NCI-H226 (cell line): ENCODE measurements around the gene MRAS.

Experiments
- DNase-seq: peaks from one replicate; pipeline ENCODE4 v3.0.0-alpha.2; 2015

MRAS gene

DNA sequence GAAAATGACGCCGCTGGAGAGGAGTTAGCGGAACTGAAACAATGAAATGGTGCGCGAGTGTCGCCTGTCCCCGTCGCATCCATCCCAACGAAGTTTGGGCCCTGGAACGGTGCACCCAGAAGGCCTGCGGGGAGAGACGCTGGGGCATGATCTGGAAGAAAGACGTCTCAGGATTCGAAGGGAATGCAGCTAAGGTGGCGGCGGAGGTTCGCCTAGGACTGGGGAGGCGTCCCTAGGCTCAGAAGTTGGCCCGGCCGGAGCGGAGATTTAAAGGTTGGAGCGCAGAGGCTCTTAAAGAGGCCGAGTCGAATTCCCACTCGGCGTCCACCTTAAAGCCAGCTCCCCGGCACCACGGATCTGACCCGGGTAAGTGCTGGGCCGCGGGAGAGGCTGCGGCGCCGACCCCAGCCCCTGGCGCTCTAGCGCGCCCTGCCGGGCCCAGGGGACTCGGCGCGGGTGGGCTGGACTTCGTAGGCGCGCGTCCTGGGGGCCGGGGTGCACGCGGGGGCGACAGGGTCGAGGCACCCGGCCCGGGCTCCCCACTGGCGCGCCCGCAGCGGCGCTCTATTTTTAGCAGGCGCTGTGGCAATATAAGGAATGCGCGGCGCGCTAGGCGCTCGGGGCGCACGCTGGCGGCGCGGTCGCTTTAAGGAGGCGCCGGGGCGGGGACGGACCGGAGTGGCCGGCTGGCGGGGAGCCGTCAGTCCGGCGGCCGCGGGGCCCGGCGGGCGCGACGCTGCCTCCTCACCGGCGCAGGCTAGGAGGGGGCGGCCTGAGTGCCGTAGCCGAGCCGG lies at the start of gene MRAS:
Gene MRAS (plus strand): TSS at position 620 of the 794 bp plus-strand sequence. CDS start 24,305 bp downstream, outside the sequence.
- DNase-seq = peak; percentile 62

DNA sequence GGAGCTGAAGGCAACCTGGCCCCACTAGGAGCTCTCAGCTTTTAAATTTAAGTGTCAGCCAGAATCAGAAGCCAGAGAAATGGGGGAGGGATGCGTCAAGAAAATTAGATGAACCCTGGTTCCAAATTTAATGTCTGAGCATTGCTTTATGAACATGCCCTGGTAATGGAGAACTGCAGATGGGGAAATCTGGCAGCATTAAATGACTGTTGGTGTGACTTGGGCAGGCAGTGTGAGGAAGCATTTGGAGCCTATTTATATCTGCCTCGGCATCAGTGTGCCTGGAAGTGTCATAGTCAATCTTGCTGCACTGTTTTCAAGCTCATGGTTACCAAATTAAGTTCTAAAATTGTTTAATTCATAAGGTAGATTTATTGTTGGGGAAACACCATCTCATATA lies 47.7 kb upstream of the MRAS start:
- no peak for DNase-seq

DNA sequence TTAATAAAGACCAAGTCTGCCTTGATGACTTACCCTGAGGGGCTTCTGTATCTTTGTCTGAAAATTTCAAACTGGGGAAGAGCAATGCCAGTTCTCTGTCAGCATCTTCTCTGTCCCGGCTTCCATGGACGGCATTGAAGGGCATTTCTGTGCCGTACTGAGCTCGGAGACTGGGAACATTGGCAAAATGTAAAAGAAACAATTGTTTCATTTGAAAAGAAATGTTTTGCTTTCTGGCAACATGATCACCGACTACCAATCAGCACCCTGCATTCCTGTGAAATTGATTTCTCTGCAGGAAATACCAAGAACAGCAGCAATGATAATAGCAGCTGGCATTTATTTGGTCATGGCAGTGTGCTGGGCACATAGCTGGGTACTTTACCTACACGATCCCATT lies 44.9 kb upstream of the MRAS start:
- no peak for DNase-seq

DNA sequence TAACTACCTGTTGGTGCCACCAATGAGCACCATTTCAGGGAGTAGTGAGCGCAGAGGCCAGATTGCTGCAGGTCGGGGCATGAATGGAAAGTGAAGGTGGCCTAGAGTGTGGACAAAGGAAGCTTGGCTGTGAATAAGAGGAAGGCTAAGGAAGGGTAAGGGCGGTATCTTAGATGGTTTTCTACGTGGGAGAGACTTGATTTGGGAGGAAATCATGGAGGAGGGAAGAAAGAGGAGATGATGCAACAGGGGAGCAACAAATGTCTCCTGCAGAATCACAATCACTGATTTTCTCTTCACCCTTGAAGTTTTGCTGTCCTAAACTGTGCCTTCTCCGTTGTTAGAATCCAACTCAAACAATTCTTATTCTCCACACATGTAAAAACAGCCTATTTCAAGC lies 40.5 kb upstream of the MRAS start:
- no peak for DNase-seq

DNA sequence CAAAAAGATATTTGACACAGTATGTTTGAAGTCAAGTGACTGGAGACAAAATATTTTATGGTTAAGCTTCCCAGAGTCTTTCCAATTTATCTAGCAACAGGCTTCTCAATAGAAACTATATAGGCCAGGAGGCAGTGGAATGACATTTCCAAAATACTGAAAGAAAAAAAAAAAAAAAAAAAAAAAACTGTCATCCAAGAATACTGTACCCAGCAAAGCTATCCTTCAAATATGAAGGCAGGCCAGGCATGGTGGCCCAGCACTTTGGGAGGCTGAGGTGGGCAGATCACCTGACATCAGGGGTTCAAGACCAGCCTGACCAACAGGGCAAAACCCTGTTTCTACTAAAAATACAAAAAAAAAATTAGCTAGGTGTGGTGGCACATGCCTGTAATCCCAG lies 39.6 kb upstream of the MRAS start:
- DNase-seq = no peak

GRCh38 chr3:138310494-138310893 lies 37.9 kb upstream of the MRAS start:
- no peak for DNase-seq

DNA sequence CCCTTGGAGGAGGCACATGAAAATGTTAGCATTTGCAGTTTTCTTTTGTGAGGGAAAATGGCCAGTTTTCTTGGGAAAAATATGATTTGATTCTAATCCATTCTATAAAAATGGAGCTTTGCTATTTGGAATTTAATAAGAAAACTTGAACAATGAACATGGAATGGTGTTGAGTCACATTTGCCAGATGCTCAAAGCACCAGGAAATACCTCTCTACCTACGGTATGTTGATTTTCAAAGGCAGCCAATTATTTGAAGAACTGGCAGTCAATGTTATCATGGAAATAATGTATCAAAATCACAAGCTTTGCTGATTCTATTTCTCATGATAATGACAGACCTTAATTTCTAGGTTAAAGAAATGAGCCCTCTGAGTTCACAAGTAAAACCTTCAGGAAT lies 33.6 kb upstream of the MRAS start:
- peak; percentile 21 for DNase-seq

- no peak for DNase-seq
Measured at GRCh38 chr3:138317687-138318086, 30.7 kb upstream of the MRAS start.

- no peak for DNase-seq
Measured at GRCh38 chr3:138323971-138324370, 24.4 kb upstream of the MRAS start.

DNA sequence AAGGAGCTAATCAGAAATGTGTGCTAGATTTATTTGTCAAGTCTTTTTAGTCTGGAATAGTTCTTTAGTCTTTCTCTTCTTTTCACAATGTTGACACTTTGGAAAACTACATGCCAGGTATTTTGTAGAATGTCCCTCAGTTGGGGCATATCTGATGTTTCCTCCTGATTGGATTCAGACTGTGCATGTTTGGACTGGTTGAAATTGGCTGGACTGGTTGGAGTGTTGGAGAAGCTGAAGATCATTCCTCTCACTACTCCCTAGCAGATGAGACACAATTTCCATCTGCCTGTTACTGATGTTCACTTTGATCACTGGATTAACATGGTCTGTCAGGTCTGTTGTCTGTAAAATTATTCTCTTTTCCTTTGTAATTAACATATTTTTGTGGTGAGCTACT lies 22.4 kb upstream of the MRAS start:
- DNase-seq = no peak

- DNase-seq = no peak
Measured at GRCh38 chr3:138326866-138327595, 21.3 kb upstream of the MRAS start.

GRCh38 chr3:138327831-138328230 lies 20.5 kb upstream of the MRAS start:
- no peak for DNase-seq

GRCh38 chr3:138328341-138328740 lies 20.0 kb upstream of the MRAS start:
- DNase-seq = no peak

- peak; percentile 83 for DNase-seq
Measured at GRCh38 chr3:138329127-138329983, 19.0 kb upstream of the MRAS start, which contains the start of gene NME9. TSS of gene NME9 (minus strand) at chr3:138329851. CDS start at chr3:138329335, 516 bp downstream.

DNA sequence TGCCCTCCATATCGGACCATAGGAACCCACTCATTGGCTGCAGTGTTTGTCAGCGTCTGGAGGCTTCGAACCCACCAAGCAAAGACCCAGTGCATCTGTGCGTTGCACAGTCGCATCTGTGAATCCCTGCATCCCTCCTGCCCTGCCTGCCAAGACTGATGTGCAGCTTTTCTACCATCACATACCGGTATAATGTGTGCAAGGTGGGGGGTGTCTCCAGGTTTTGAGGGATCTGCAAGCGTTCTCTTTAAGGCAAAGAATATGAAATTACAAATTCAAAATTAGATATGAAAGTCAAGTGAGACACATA lies 18.4 kb upstream of the MRAS start:
- no peak for DNase-seq

GRCh38 chr3:138331143-138331894 lies 17.1 kb upstream of the MRAS start:
- no peak for DNase-seq

- no peak for DNase-seq
Measured at GRCh38 chr3:138332472-138333073, 15.8 kb upstream of the MRAS start.

GRCh38 chr3:138334608-138335007 lies 13.8 kb upstream of the MRAS start:
- DNase-seq = no peak

GRCh38 chr3:138336454-138336999 lies 11.9 kb upstream of the MRAS start:
- DNase-seq = no peak

- DNase-seq = no peak
Measured at GRCh38 chr3:138338244-138338643, 10.1 kb upstream of the MRAS start.

DNA sequence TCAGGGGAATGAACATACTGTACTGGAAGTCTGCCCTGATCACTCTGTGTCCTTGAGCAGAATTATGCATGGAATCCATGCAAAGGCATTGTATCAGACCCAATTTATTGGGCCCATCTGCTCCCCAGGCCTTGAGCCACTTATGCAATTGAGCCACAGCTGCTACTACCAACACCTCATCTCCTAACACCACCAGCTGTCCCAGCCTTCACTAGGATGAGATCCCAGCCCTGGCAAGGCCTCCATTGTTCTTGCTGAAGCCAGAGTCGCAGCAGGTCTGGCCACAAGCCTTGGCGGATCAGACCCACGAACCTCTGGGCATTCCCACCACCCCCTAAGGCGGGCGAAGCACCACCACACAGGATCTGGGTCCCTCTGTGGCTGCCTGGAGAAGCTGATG lies 9.6 kb upstream of the MRAS start:
- DNase-seq = no peak

GRCh38 chr3:138340511-138340910 lies 7.9 kb upstream of the MRAS start:
- DNase-seq = no peak
